CD4-positive, alpha-beta memory T cell (primary cell): ENCODE data around the gene SLF2. TPM values are rescaled to one million over a fixed set of nuclear protein-coding genes. Genes with fewer than 3 reads are reported as not detected.

Experiments
- CTCF ChIA-PET: fragments of 350-600 bp; sonication (Branson Sonifier 250); formaldehyde crosslinking; loops from one replicate; lab custom pipeline; 2021; ENCODE audit warnings: inconsistent platforms; ENCODE audit not compliant: partially characterized antibody; lab: Charles Lee
- POLR2A ChIA-PET: fragments of 350-600 bp; sonication (Branson Sonifier 250); formaldehyde crosslinking; loops from one replicate; lab custom pipeline; 2021; ENCODE audit not compliant: partially characterized antibody; lab: Charles Lee
- DNase-seq, 5 donors: peaks; one replicate each; pipeline versions ENCODE4 v3.0.0 to v3.0.0-alpha.2; 2020 to 2022; ENCODE audit warnings: mixed read lengths in 1 of 5
- H3K27ac ChIP-seq: one replicate; pipeline ENCODE4 v1.7.0; 2013; ENCODE audit warnings: low read depth, low read length
- H3K27me3 ChIP-seq: 2 replicates; pipeline ENCODE4 v1.7.0; 2013; ENCODE audit warnings: mild to moderate bottlenecking, low read length, moderate library complexity; ENCODE audit not compliant: insufficient read depth
- H3K36me3 ChIP-seq: 2 replicates; pipeline ENCODE4 v1.7.0; 2013; ENCODE audit warnings: mild to moderate bottlenecking, low read length, moderate library complexity; ENCODE audit not compliant: insufficient read depth
- H3K4me1 ChIP-seq: 2 replicates; pipeline ENCODE4 v1.7.0; 2013; ENCODE audit warnings: mild to moderate bottlenecking, low read length, moderate library complexity; ENCODE audit not compliant: insufficient read depth
- H3K4me3 ChIP-seq, 2 donors: one replicate each; pipeline ENCODE4 v1.7.0; 2013; ENCODE audit warnings: low read length in 2 of 2, mild to moderate bottlenecking in 1 of 2
- H3K9me3 ChIP-seq, 2 donors: one replicate each; pipeline ENCODE4 v1.7.0; 2013; ENCODE audit warnings: low read length in 2 of 2, control low read depth in 1 of 2; ENCODE audit not compliant: control insufficient read depth in 1 of 2
- H3K27ac Mint-ChIP-seq, 7 donors: one replicate each; pipeline ENCODE4 v1.8.0; 2020 to 2021; ENCODE audit warnings: mixed read lengths in 7 of 7, mild to moderate bottlenecking in 6 of 7, inconsistent platforms in 3 of 7, moderate library complexity in 3 of 7
- H3K27me3 Mint-ChIP-seq, 2 donors: one replicate each; pipeline ENCODE4 v1.8.0; 2020 to 2021; ENCODE audit warnings: mixed read lengths in 2 of 2
- H3K36me3 Mint-ChIP-seq, 2 donors: one replicate each; pipeline ENCODE4 v1.8.0; 2020 to 2021; ENCODE audit warnings: mixed read lengths in 2 of 2, inconsistent platforms in 1 of 2, mild to moderate bottlenecking in 1 of 2
- H3K4me1 Mint-ChIP-seq, 4 donors: one replicate each; pipeline ENCODE4 v1.8.0; 2020 to 2021; ENCODE audit warnings: mixed read lengths in 4 of 4, mild to moderate bottlenecking in 1 of 4
- H3K4me3 Mint-ChIP-seq, 8 donors: one replicate each; pipeline ENCODE4 v1.8.0; 2020 to 2021; ENCODE audit warnings: mixed read lengths in 8 of 8, mild to moderate bottlenecking in 7 of 8, moderate library complexity in 6 of 8, inconsistent platforms in 3 of 8
- H3K9me3 Mint-ChIP-seq, 8 donors: one replicate each; pipeline ENCODE4 v1.8.0; 2020 to 2021; ENCODE audit warnings: mixed read lengths in 8 of 8, mild to moderate bottlenecking in 5 of 8, inconsistent platforms in 3 of 8, moderate library complexity in 1 of 8
- intact Hi-C: fragments of 100-400 bp; cut with micrococcal nuclease; formaldehyde crosslinking; loops from one replicate; pipeline ENCODE4 v1.15.1; 2023
- polyA plus RNA-seq, 2 donors: library from polyadenylated mRNA; unstranded; fragments of 300-500 nt; fragmentation: Illumina TruSeq; gene quantifications; one replicate each; pipeline ENCODE4 v1.2.3, GENCODE V29; 2021
- total RNA-seq, 2 experiments: library from RNA; stranded (reverse); gene quantifications; one replicate each; pipeline ENCODE4 v1.2.3, GENCODE V29; 2021

Gene SLF2, protein sequence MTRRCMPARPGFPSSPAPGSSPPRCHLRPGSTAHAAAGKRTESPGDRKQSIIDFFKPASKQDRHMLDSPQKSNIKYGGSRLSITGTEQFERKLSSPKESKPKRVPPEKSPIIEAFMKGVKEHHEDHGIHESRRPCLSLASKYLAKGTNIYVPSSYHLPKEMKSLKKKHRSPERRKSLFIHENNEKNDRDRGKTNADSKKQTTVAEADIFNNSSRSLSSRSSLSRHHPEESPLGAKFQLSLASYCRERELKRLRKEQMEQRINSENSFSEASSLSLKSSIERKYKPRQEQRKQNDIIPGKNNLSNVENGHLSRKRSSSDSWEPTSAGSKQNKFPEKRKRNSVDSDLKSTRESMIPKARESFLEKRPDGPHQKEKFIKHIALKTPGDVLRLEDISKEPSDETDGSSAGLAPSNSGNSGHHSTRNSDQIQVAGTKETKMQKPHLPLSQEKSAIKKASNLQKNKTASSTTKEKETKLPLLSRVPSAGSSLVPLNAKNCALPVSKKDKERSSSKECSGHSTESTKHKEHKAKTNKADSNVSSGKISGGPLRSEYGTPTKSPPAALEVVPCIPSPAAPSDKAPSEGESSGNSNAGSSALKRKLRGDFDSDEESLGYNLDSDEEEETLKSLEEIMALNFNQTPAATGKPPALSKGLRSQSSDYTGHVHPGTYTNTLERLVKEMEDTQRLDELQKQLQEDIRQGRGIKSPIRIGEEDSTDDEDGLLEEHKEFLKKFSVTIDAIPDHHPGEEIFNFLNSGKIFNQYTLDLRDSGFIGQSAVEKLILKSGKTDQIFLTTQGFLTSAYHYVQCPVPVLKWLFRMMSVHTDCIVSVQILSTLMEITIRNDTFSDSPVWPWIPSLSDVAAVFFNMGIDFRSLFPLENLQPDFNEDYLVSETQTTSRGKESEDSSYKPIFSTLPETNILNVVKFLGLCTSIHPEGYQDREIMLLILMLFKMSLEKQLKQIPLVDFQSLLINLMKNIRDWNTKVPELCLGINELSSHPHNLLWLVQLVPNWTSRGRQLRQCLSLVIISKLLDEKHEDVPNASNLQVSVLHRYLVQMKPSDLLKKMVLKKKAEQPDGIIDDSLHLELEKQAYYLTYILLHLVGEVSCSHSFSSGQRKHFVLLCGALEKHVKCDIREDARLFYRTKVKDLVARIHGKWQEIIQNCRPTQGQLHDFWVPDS
- total RNA-seq: 10 to 100 TPM; 46.3 to 49.3 TPM
- 10 to 100 TPM in 1 of 2 donors, 1 to 10 TPM in 1; 5.9 to 18.3 TPM for polyA plus RNA-seq

DNA sequence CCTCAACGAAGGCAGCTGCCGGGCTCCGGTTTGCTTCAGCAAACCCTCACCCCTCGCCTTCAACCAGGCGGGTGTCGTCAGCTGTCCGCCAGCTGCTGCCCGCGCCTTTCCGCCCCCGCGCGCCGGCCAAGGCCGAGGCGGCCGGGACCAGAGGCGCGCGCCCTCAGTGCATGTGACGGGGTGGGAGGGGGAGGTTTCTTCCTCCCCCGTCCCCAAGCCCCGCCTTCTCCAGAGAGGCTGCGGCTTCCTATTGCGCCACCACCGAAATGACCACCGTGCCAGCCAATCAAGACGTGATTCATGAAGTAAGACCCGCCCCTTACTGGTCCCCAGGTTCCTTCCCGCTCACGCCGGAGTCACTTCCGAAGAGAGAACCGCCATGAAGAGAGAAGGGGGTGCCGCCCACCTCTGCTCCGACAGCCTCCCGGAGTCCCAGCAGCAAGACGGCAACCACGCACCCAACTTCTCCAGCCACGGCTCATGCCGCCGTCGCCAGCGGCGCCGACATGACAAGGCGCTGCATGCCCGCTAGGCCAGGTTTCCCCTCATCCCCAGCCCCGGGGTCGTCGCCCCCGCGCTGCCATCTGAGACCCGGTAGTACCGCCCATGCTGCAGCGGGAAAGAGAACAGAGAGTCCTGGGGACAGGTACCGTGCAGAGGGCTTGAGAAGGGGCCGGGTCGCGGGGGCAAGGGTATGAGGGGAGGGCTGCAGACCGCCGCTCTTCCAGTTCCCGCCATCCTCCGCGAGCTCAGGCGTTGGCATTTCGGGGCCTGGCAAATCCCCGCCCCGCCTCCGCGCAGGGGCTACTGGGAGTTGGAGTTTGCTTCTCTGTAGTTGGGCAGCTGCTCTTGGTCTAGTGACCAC is at the start of gene SLF2:
Gene SLF2 (plus strand): TSS at position 359 of the 865 bp plus-strand sequence. CDS start 148 bp downstream, at position 507.
- ChIA-PET CTCF (interaction anchor here (1.1 to 1.4 kb wide), 2 partner anchors 86 to 154 kb away, joined by 3 read pairs; no protein-coding TSS in a partner anchor), POLR2A (interaction anchor here (0.8 to 2.7 kb wide), 11 partner anchors 11 to 377 kb away, joined by 3 to 13 read pairs (median 3); partner anchors contain the start of genes HIF1AN, MRPL43 and TWNK)
- Mint-ChIP-seq H3K36me3 (peaks cover 12 to 29% of the 10 kb centered on the region in 2 donors), H3K4me3 (peak within 1 kb of the TSS; percentile 91 to 100 (median 99)), H3K4me1 (peaks cover 29 to 53% (median 41%) of the 10 kb centered on the region in 4 donors), H3K9me3 (no peaks in the 10 kb centered on the region), H3K27ac (peak within 1 kb of the TSS; percentile 90 to 99 (median 99)), H3K27me3 (no peaks in the 10 kb centered on the region)
- no peaks in the 10 kb centered on the region for H3K27me3 ChIP-seq
- peak within 1 kb of the TSS; percentile 82 for H3K27ac ChIP-seq
- peaks cover 27% of the 10 kb centered on the region for H3K4me1 ChIP-seq
- DNase-seq: peak; percentile 89 to 92 (median 90)
- peaks cover 11% of the 10 kb centered on the region for H3K36me3 ChIP-seq
- H3K4me3 ChIP-seq: peak within 1 kb of the TSS; percentile 52 to 70
- intact Hi-C loops: loop anchor here (2.0 to 10.0 kb wide), 6 partner anchors 74 to 378 kb away; partner anchors contain the start of genes HIF1AN, KAZALD1, LZTS2 and MRPL43
- no peaks in the 10 kb centered on the region for H3K9me3 ChIP-seq

DNA sequence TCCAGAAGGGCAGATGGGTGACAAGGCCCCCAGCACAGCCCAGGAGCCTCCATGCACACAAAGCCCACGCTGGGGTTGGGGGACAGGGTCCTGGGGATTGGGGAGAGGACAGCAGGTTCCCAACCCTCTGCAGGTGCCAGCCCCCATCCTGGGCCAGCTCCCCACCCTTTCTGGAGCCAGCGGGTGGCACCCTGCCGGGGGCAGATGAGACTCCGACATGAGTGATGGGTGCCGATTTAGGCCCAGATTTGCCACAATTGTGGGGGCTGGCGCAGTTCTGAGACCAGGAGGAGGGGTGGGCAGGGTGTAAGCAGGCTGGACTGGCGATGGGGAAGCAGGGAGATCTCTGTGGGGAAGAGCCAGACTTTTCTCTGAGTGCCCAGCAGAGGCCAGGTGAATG is 49.3 kb upstream of the SLF2 start:
- DNase-seq: no peak
- Histone ChIP-seq H3K27me3 (peaks cover 4% of the 10 kb centered on the region), H3K36me3 (no peaks in the 10 kb centered on the region), H3K4me3 (no peak overlapping the region), H3K4me1 (no peaks in the 10 kb centered on the region), H3K9me3 (no peaks in the 10 kb centered on the region), H3K27ac (no peak overlapping the region)
- H3K9me3 Mint-ChIP-seq: no peaks in the 10 kb centered on the region
- intact Hi-C loops: no loop called here
- no peak overlapping the region for H3K27ac Mint-ChIP-seq
- CTCF ChIA-PET: no interaction called here
- no peak overlapping the region for H3K4me3 Mint-ChIP-seq
- H3K4me1 Mint-ChIP-seq: peaks cover 0 to 6% (median 3%) of the 10 kb centered on the region in 4 donors
- H3K27me3 Mint-ChIP-seq: peaks cover 39 to 42% of the 10 kb centered on the region in 2 donors
- no peaks in the 10 kb centered on the region for H3K36me3 Mint-ChIP-seq
- POLR2A ChIA-PET: no interaction called here

DNA sequence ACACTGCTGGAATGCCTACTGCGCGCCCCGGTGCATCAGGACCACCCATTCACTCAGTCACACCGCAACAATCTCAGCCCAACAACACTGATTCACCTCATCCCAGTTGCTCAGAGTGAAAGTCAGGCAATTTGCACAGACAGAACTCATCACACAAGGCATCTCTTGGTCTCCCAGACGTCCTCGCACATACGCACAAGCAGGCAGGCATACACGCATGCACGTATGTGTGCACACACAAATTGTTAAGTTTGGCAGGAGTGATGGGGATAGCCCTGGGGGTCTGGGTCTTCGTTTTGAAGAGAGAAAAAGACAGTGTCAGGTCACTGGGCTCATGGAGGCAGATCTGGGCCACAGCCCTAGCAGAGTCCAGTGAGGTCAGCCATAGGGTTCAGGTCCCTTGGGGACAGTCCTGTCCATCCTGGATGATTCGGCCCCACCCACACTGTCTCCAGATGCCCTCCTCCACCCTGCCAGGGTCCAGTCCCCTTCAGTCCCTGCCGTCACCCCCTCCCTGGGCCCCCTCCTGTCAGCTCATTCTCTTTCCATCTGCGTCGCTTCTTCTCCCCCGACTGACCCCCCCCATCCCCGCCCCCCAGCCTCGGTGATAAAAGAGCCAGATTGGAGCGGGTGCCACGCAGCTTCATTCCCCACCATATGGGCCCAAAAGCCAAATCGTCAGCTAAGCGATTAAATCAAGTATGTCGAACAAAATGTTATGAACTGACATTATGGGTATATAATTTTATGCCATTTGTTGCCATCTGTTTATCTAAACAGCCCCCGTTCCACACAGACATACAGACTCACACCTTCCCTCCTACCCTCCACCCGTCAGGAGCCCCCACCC is 48.5 kb upstream of the SLF2 start:
- Histone ChIP-seq H3K9me3 (no peaks in the 10 kb centered on the region), H3K4me3 (no peak overlapping the region), H3K4me1 (no peaks in the 10 kb centered on the region), H3K36me3 (no peaks in the 10 kb centered on the region), H3K27me3 (peaks cover 4% of the 10 kb centered on the region), H3K27ac (no peak overlapping the region)
- Mint-ChIP-seq H3K27me3 (peaks cover 34 to 42% of the 10 kb centered on the region in 2 donors), H3K36me3 (no peaks in the 10 kb centered on the region), H3K9me3 (no peaks in the 10 kb centered on the region), H3K4me3 (no peak overlapping the region), H3K4me1 (peaks cover 0 to 6% (median 3%) of the 10 kb centered on the region in 4 donors), H3K27ac (peak overlapping the region in 1 of 7 donors; percentile 60)
- intact Hi-C loops: no loop called here
- DNase-seq: no peak
- POLR2A ChIA-PET: no interaction called here
- CTCF ChIA-PET: no interaction called here

DNA sequence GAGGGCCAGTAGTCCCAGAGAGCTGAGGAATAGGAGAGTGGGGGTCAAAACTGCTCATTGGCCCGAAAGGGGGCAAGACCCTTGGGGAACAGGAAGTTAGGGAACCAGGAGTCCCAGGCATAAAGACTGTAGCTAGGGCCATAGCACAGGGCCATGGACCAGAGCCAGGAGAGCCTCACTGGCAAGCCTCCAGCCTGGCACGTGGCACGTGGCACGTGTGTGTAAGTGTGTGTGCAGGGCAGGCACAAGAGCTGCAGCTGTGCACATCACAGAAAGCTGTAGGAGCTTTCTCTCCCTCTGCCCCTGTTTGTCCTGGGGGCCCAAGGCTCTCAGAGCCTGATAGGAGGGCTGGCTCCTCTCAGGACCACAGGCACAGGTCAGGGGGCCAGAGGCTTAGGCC is 47.8 kb upstream of the SLF2 start:
- H3K9me3 ChIP-seq: no peaks in the 10 kb centered on the region
- peaks cover 0 to 6% (median 3%) of the 10 kb centered on the region in 4 donors for H3K4me1 Mint-ChIP-seq
- no peak for DNase-seq
- ChIA-PET POLR2A (no interaction called here), CTCF (no interaction called here)
- H3K4me3 ChIP-seq: no peak overlapping the region
- intact Hi-C loops: no loop called here
- no peak overlapping the region for H3K27ac ChIP-seq
- H3K36me3 Mint-ChIP-seq: no peaks in the 10 kb centered on the region
- H3K27me3 Mint-ChIP-seq: peaks cover 32 to 37% of the 10 kb centered on the region in 2 donors
- H3K27me3 ChIP-seq: peaks cover 4% of the 10 kb centered on the region
- H3K36me3 ChIP-seq: no peaks in the 10 kb centered on the region
- no peak overlapping the region for H3K27ac Mint-ChIP-seq
- no peaks in the 10 kb centered on the region for H3K4me1 ChIP-seq
- H3K9me3 Mint-ChIP-seq: no peaks in the 10 kb centered on the region
- H3K4me3 Mint-ChIP-seq: no peak overlapping the region

DNA sequence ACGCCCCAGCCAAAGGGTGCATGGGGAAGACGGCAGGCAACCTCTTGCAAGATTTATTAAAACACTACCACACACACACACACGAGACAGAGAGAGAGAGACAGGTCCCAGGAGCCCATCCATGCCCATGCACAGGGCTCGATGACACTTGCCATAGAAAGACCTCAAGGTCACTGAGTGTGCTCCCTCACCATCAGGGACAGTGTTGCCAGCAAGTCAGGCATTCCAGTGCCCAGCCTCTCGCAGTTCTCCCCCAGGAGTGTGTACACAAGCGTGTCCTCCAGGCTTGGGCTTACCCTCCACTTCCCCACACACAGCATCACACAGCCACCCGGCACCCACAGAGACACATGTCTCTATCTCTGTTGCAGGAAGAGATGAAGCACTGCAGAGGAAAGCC is 46.8 kb upstream of the SLF2 start:
- H3K27me3 ChIP-seq: peaks cover 3% of the 10 kb centered on the region
- no peaks in the 10 kb centered on the region for H3K4me1 ChIP-seq
- H3K4me3 ChIP-seq: no peak overlapping the region
- no peak overlapping the region for H3K27ac ChIP-seq
- H3K36me3 Mint-ChIP-seq: no peaks in the 10 kb centered on the region
- no peaks in the 10 kb centered on the region for H3K9me3 Mint-ChIP-seq
- POLR2A ChIA-PET: no interaction called here
- intact Hi-C loops: no loop called here
- peak overlapping the region in 2 of 8 donors; percentile 31 to 75 for H3K4me3 Mint-ChIP-seq
- no peaks in the 10 kb centered on the region for H3K9me3 ChIP-seq
- no peak overlapping the region for H3K27ac Mint-ChIP-seq
- peaks cover 29 to 31% of the 10 kb centered on the region in 2 donors for H3K27me3 Mint-ChIP-seq
- DNase-seq: no peak
- peaks cover 0 to 6% (median 3%) of the 10 kb centered on the region in 4 donors for H3K4me1 Mint-ChIP-seq
- H3K36me3 ChIP-seq: no peaks in the 10 kb centered on the region
- CTCF ChIA-PET: no interaction called here
